HEK293 (cell line): ENCODE data around the gene ERCC1.

Source experiments
- BCL11A ChIP-seq: fragments of 450-650 bp; formaldehyde crosslinking; IDR thresholded peaks from 2 replicates; pipeline ENCODE4 v1.5.1; 2016; ENCODE audit warnings: low read depth, missing biosample characterization, missing genetic modification characterization
- GLIS1 ChIP-seq: fragments of 450-650 bp; formaldehyde crosslinking; IDR thresholded peaks from 2 replicates; pipeline ENCODE4 v1.5.1; 2016; ENCODE audit warnings: missing biosample characterization, missing genetic modification characterization
- KLF16 ChIP-seq: fragments of 450-650 bp; formaldehyde crosslinking; IDR thresholded peaks from 2 replicates; pipeline ENCODE4 v1.5.1; 2017; ENCODE audit warnings: missing biosample characterization, missing genetic modification characterization
- MZF1 ChIP-seq: fragments of 450-650 bp; formaldehyde crosslinking; IDR thresholded peaks from 2 replicates; pipeline ENCODE4 v1.5.1; 2017; ENCODE audit warnings: missing biosample characterization, missing genetic modification characterization, borderline replicate concordance
- PRDM2 ChIP-seq: fragments of 450-650 bp; formaldehyde crosslinking; IDR thresholded peaks from 2 replicates; pipeline ENCODE4 v1.5.1; 2016; ENCODE audit warnings: missing biosample characterization, missing genetic modification characterization, borderline replicate concordance
- YY2 ChIP-seq: fragments of 450-650 bp; formaldehyde crosslinking; IDR thresholded peaks from 2 replicates; pipeline ENCODE4 v1.5.1; 2016; ENCODE audit warnings: missing biosample characterization, missing genetic modification characterization
- ZBTB1 ChIP-seq: fragments of 450-650 bp; formaldehyde crosslinking; IDR thresholded peaks from 2 replicates; pipeline ENCODE4 v1.5.1; 2016; ENCODE audit warnings: missing biosample characterization, missing genetic modification characterization
- ZBTB11 ChIP-seq: fragments of 450-650 bp; formaldehyde crosslinking; conservative IDR thresholded peaks from 2 replicates; pipeline ENCODE4 v1.5.1; 2016; ENCODE audit warnings: low read depth, missing biosample characterization, missing genetic modification characterization
- ZBTB48 ChIP-seq: fragments of 450-650 bp; formaldehyde crosslinking; IDR thresholded peaks from 2 replicates; pipeline ENCODE4 v1.5.1; 2016; ENCODE audit warnings: missing biosample characterization, missing genetic modification characterization
- ZNF274 ChIP-seq, 2 experiments: fragments of 200-500 bp in 1 of 2; fragments of 450-650 bp in 1 of 2; sonication (Bioruptor generic) in 1 of 2; formaldehyde crosslinking in 1 of 2; IDR thresholded peaks; 2 replicates each; pipeline versions ENCODE4 v1.5.1 to v1.6.1; 2014 to 2016; ENCODE audit warnings: borderline replicate concordance in 1 of 2, inconsistent platforms in 1 of 2, low read length in 1 of 2, missing biosample characterization in 1 of 2, missing genetic modification characterization in 1 of 2
- ZNF354C ChIP-seq: fragments of 450-650 bp; formaldehyde crosslinking; IDR thresholded peaks from 2 replicates; pipeline ENCODE4 v1.5.1; 2016; ENCODE audit warnings: missing biosample characterization, missing genetic modification characterization, low read depth, borderline replicate concordance
- ZNF423 ChIP-seq: fragments of 450-650 bp; formaldehyde crosslinking; IDR thresholded peaks from 2 replicates; pipeline ENCODE4 v1.5.1; 2016; ENCODE audit warnings: missing biosample characterization, missing genetic modification characterization
- ZNF501 ChIP-seq: fragments of 450-650 bp; formaldehyde crosslinking; IDR thresholded peaks from 2 replicates; pipeline ENCODE4 v1.5.1; 2016; ENCODE audit warnings: missing biosample characterization, missing genetic modification characterization
- ZNF530 ChIP-seq: fragments of 450-650 bp; formaldehyde crosslinking; IDR thresholded peaks from 2 replicates; pipeline ENCODE4 v1.5.1; 2016; ENCODE audit warnings: low read depth, missing biosample characterization, missing genetic modification characterization
- ZNF626 ChIP-seq: fragments of 450-650 bp; sonication (Bioruptor Pico); formaldehyde crosslinking; IDR thresholded peaks from 2 replicates; pipeline ENCODE4 v1.5.1; 2018; ENCODE audit warnings: missing biosample characterization, missing genetic modification characterization, inconsistent platforms
- ZNF629 ChIP-seq: fragments of 450-650 bp; formaldehyde crosslinking; IDR thresholded peaks from 2 replicates; pipeline ENCODE4 v1.5.1; 2017; ENCODE audit warnings: missing biosample characterization, missing genetic modification characterization
- ZNF654 ChIP-seq: fragments of 450-650 bp; formaldehyde crosslinking; IDR thresholded peaks from 2 replicates; pipeline ENCODE4 v1.5.1; 2016; ENCODE audit warnings: low read depth, missing biosample characterization, missing genetic modification characterization
- ZNF660 ChIP-seq: fragments of 450-650 bp; IDR thresholded peaks from 2 replicates; pipeline ENCODE4 v1.5.1; 2018; ENCODE audit warnings: missing biosample characterization, mild to moderate bottlenecking, missing genetic modification characterization
- ZNF791 ChIP-seq: fragments of 450-650 bp; formaldehyde crosslinking; IDR thresholded peaks from 2 replicates; pipeline ENCODE4 v1.5.1; 2016; ENCODE audit warnings: missing biosample characterization, missing genetic modification characterization
- ZNF837 ChIP-seq: fragments of 450-650 bp; formaldehyde crosslinking; IDR thresholded peaks from 2 replicates; pipeline ENCODE4 v1.5.1; 2016; ENCODE audit warnings: missing biosample characterization, missing genetic modification characterization
- ZNF843 ChIP-seq: fragments of 450-650 bp; formaldehyde crosslinking; IDR thresholded peaks from 2 replicates; pipeline ENCODE4 v1.5.1; 2016; ENCODE audit warnings: missing biosample characterization, missing genetic modification characterization
- TF ChIP-seq, protein P1 (sequence below): IDR thresholded peaks from 2 replicates; pipeline ENCODE4 v1.6.1; 2011; ENCODE audit warnings: mild to moderate bottlenecking, low read depth, low read length, borderline replicate concordance
- TF ChIP-seq, protein P2 (sequence below): fragments of 450-650 bp; formaldehyde crosslinking; IDR thresholded peaks from 2 replicates; pipeline ENCODE4 v1.5.1; 2016; ENCODE audit warnings: missing biosample characterization, missing genetic modification characterization
- TF ChIP-seq, protein P3 (sequence below): fragments of 450-650 bp; formaldehyde crosslinking; IDR thresholded peaks from 2 replicates; pipeline ENCODE4 v1.5.1; 2016; ENCODE audit warnings: missing biosample characterization, missing genetic modification characterization

ERCC1 gene

GRCh38 chr19:45404557-45405434 lies 18.9 kb downstream of the ERCC1 start, which contains the start of gene PPP1R13L (continued):
- TF ChIP-seq ZBTB48 (tag by site-specific recombination) (no peak), ZBTB1 (tag by site-specific recombination) (no peak), ZNF660 (peak; percentile 35; the same call in 1 of the 2 replicates), ZNF274 (IDR thresholded peaks at IDR 0.05; ENCODE audit: low read length) (no peak), ZNF274 (tag by site-specific recombination; IDR thresholded peaks at IDR 0.05; ENCODE audit: borderline replicate concordance) (no peak), ZNF501 (tag by site-specific recombination) (peak; percentile 78), ZNF629 (0 out of 2 replicates have a peak, but pooled peaks have one; percentile 10), ZNF791 (tag by site-specific recombination) (no peak), ZNF626 (tag by site-specific recombination) (no peak), ZNF354C (tag by site-specific recombination) (no peak), ZNF530 (tag by site-specific recombination) (no peak), MZF1 (tag by site-specific recombination) (peak; percentile 58; the same call in 1 of the 2 replicates), PRDM2 (no peak), GLIS1 (tag by site-specific recombination) (no peak), ZNF423 (tag by site-specific recombination) (no peak; the same call in 1 of the 2 replicates), BCL11A (tag by site-specific recombination) (no peak), YY2 (tag by site-specific recombination) (no peak), ZNF837 (tag by site-specific recombination) (no peak), KLF16 (peak; percentile 40; the same call in 1 of the 2 replicates), ZNF843 (tag by site-specific recombination) (no peak), ZNF654 (no peak), ZBTB11 (tag by site-specific recombination) (no peak)
- TF ChIP-seq, protein P1, sequence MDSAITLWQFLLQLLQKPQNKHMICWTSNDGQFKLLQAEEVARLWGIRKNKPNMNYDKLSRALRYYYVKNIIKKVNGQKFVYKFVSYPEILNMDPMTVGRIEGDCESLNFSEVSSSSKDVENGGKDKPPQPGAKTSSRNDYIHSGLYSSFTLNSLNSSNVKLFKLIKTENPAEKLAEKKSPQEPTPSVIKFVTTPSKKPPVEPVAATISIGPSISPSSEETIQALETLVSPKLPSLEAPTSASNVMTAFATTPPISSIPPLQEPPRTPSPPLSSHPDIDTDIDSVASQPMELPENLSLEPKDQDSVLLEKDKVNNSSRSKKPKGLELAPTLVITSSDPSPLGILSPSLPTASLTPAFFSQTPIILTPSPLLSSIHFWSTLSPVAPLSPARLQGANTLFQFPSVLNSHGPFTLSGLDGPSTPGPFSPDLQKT = no peak
- TF ChIP-seq, protein P2, sequence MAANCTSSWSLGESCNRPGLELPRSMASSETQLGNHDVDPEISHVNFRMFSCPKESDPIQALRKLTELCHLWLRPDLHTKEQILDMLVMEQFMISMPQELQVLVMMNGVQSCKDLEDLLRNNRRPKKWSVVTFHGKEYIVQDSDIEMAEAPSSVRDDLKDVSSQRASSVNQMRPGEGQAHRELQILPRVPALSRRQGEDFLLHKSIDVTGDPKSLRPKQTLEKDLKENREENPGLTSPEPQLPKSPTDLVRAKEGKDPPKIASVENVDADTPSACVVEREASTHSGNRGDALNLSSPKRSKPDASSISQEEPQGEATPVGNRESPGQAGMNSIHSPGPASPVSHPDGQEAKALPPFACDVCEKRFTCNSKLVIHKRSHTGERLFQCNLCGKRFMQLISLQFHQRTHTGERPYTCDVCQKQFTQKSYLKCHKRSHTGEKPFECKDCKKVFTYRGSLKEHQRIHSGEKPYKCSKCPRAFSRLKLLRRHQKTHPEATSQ = no peak
- TF ChIP-seq, protein P3, sequence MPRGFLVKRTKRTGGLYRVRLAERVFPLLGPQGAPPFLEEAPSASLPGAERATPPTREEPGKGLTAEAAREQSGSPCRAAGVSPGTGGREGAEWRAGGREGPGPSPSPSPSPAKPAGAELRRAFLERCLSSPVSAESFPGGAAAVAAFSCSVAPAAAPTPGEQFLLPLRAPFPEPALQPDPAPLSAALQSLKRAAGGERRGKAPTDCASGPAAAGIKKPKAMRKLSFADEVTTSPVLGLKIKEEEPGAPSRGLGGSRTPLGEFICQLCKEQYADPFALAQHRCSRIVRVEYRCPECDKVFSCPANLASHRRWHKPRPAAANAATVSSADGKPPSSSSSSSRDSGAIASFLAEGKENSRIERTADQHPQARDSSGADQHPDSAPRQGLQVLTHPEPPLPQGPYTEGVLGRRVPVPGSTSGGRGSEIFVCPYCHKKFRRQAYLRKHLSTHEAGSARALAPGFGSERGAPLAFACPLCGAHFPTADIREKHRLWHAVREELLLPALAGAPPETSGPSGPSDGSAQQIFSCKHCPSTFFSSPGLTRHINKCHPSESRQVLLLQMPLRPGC (tag by site-specific recombination) = no peak
